ENCODE data around the gene WASF2. TPM values are rescaled to one million over a fixed set of nuclear protein-coding genes. Genes with fewer than 3 reads are reported as not detected.

Gene WASF2
- total and polyA plus RNA-seq, 2 of the 8 experiments (the other 6 are each of a cell fraction or from before 2014, with no cell fraction given), result 32.1 to 86.6 TPM

GRCh38 chr1:27363766-27364695 is 125.9 kb downstream of the WASF2 start (continued):
- TF ChIP-seq SP1 (IDR thresholded peaks at IDR 0.05; ENCODE audit: low read depth, low read length) (no peak), SAP30 (IDR thresholded peaks at IDR 0.05; ENCODE audit: insufficient read depth, insufficient replicate concordance, low read length) (no peak), TAF1 (IDR thresholded peaks at IDR 0.05; ENCODE audit: low read depth, low read length) (no peak)

Measured in H1 (cell line).